ENCODE measurements around the gene RASGRF2.

GRCh38 chr5:81067406-81067805 is 107.2 kb downstream of the RASGRF2 start:
- TF ChIP-seq CTCF (IDR thresholded peaks at IDR 0.05 in 8 of 11, conservative IDR thresholded peaks at IDR 0.05 in 3 of 11) (no peak), POLR2A (IDR thresholded peaks at IDR 0.05) (no peak)

All from spleen (tissue), 7 donors.